Mammary epithelial cell (primary cell): ENCODE results near the gene STK24.

Source experiments
- CTCF ChIP-seq, 2 donors: IDR thresholded peaks in 1 of 2; conservative IDR thresholded peaks in 1 of 2; 2 replicates each; pipeline ENCODE4 v1.5.1; 2011 to 2012; ENCODE audit warnings: inconsistent platforms in 2 of 2, low read length in 2 of 2, mild to moderate bottlenecking in 2 of 2, control low read depth in 1 of 2, low read depth in 1 of 2; ENCODE audit not compliant: insufficient read depth in 1 of 2; ENCODE audit errors: extremely low read depth in 1 of 2
- EZH2 ChIP-seq: IDR thresholded peaks from 2 replicates; pipeline ENCODE4 v1.6.1; 2012; ENCODE audit warnings: low read length, inconsistent platforms, borderline replicate concordance

GRCh38 chr13:98565726-98566565, 11.0 kb downstream of the STK24 start:
- TF ChIP-seq CTCF (conservative IDR thresholded peaks at IDR 0.05 in 1 of 2, IDR thresholded peaks at IDR 0.05 in 1 of 2; ENCODE audit: extremely low read depth in 1 of 2, insufficient read depth in 1 of 2, low read depth in 1 of 2, low read length in 2 of 2) (no peak), EZH2 (no peak)
